ENCODE data around the gene CRIP2.

DNA sequence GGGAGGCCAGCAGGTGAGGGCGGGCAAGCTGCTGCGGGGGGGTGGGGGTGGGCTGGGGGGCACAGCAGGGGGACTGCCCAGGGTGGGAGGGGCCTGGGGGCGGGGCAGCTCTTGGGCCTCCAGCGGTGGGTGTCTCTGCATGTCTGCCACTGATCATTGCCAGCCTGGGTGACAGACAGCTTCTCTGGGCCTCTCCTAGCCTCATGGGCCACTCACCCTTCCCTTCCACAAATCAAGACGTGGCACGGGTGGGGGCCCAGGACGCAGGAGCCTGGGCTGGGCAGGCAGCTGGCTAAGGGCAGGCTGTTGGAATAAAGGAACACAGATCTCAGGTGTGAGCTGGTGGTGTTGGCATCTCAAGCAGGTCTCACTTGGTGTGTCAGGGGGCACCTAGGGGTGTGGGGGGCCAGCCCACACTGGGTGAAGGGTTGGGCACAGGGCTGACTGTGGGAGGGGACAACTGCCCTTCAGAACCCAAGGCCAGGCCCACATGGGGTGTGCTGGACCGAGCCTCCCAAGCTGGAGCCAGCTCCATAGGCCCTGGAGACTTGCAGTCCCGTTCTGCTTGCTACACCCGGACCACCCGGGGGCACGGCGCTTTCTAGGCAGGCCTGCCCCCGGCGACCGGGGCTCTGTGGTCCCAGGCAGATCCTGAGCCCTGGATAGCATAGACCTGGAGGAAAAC lies 19.4 kb downstream of the CRIP2 start:
- TF ChIP-seq, protein P1, sequence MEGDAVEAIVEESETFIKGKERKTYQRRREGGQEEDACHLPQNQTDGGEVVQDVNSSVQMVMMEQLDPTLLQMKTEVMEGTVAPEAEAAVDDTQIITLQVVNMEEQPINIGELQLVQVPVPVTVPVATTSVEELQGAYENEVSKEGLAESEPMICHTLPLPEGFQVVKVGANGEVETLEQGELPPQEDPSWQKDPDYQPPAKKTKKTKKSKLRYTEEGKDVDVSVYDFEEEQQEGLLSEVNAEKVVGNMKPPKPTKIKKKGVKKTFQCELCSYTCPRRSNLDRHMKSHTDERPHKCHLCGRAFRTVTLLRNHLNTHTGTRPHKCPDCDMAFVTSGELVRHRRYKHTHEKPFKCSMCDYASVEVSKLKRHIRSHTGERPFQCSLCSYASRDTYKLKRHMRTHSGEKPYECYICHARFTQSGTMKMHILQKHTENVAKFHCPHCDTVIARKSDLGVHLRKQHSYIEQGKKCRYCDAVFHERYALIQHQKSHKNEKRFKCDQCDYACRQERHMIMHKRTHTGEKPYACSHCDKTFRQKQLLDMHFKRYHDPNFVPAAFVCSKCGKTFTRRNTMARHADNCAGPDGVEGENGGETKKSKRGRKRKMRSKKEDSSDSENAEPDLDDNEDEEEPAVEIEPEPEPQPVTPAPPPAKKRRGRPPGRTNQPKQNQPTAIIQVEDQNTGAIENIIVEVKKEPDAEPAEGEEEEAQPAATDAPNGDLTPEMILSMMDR (optimal IDR thresholded peaks at IDR 0.05 in 1 of 3, IDR thresholded peaks at IDR 0.05 in 1 of 3, conservative IDR thresholded peaks at IDR 0.05 in 1 of 3; ENCODE audit: extremely low read depth in 1 of 3, insufficient read depth in 2 of 3, low read length in 3 of 3): no peak
- TF ChIP-seq EZH2 (IDR thresholded peaks at IDR 0.05; ENCODE audit: low read length): no peak

All from keratinocyte (primary cell).